GM19351 (cell line): ENCODE data around the gene RPH3AL.
"Not testable (repeated sequence)": the region's sequence is repeated elsewhere in the genome, so short reads cannot be mapped to it uniquely, and the experiment has no call there.

Experiments used
- ATAC-seq: cut with Tn5 transposase; IDR thresholded peaks from one replicate; pipeline ENCODE4 v1.9.1; 2021; ENCODE audit warnings: mild to moderate bottlenecking, moderate library complexity; ENCODE audit not compliant: unreplicated experiment

The RPH3AL gene

DNA sequence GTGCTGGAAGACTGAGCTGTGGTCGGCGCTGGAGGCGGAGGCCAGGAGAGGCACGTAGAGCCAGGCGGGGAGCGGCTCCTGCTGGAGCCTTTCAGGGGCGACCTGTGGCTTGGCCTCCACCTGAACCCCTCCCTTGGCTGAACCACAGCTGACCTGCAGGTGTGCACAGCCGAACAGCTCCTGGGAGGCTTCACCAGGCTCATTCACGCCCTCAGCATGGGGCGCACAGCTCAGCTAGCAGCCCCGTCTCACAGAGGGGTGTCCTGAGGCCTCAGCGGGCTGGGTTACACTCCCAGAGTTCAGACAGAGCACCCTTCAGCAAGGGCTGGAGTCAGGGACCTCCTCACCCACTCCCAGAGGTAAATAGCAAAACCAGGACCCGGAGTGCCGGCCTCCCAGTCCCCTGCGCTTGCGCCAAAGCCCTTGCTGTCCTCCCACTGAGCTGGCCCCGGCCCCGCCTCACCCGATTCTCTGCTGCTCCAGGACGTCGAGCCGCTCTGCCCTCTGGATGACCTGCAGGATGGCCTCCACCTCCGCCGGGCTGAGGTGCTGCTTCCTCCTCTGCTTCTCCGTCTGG lies 31.7 kb downstream of the RPH3AL start:
- no peak for ATAC-seq

DNA sequence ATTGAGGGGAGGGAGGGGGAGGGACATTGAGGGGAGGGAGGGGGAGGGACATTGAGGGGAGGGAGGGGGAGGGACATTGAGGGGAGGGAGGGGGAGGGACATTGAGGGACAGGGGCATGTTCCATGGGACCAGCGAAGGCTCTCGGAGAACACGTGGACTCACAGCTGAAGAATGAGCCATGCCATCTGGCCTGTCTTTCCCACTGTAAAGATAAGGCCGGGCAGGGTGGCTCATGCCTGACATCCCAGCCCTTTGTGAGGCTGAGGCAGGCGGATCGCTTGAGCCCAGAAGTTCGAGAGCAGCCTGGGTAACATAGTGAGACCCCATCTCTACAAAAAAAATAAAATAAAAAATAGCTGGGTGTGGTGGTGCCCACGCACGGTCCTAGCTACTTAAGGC lies 32.5 kb downstream of the RPH3AL start:
- ATAC-seq: no peak

DNA sequence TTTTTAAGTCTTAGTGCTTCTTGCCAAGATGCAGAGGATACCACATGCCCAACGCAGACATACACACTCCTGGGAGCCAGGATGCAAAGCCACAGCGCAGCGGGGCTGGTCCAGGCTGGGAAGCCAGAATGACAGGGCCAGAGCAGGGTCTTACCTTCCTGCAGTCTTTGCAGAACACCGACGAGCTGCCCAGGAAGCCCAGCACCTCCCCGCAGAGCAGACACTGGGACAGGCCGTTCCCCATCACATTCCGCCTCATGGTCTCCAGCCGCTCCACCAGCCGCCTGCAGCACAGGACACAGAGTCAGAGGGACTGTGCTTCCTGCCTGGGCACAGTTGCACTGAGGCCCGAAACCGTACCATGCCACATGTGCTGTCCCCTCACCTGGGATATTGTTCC lies 33.3 kb downstream of the RPH3AL start:
- ATAC-seq: no peak

DNA sequence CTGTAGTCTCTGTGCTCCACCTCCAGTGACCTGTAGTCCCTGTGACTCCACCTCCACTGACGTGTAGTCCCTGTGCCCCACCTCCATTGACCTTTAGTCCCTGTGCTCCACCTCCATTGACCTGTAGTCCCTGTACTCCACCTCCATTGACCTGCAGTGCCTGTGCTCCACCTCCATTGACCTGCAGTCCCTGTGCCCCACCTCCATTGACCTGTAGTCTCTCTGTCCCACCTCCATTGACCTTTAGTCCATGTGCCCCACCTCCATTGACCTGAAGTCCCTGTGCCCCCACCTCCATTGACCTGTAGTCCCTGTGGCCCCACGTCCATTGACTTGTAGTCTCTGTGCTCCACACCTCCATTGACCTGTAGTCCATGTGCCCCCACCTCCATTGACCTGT lies 35.5 kb downstream of the RPH3AL start:
- not testable (repeated sequence) for ATAC-seq

DNA sequence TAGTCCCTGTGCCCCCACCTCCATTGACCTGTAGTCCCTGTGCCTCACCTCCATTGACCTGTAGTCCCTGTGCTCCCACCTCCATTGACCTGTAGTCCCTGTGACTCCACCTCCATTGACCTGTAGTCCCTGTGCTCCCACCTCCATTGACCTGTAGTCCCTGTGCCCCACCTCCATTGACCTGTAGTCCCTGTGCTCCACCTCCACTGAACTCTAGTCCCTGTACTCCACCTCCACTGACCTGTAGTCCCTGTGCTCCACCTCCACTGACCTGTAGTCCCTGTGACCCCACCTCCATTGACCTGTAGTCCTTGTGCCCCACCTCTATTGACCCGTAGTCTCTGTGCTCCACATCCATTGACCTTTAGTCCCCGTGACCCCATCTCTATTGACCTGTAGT lies 37.2 kb downstream of the RPH3AL start:
- not testable (repeated sequence) for ATAC-seq

DNA sequence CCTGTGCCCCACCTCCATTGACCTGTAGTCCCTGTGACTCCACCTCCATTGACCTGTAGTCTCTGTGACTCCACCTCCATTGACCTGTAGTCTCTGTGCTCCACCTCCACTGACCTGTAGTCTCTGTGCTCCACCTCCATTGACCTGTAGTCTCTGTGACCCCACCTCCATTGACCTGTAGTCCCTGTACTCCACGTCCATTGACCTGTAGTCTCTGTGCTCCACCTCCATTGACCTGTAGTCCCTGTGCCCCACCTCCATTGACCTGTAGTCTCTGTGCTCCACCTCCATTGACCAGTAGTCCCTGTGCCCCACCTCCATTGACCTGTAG lies 38.0 kb downstream of the RPH3AL start:
- not testable (repeated sequence) for ATAC-seq

DNA sequence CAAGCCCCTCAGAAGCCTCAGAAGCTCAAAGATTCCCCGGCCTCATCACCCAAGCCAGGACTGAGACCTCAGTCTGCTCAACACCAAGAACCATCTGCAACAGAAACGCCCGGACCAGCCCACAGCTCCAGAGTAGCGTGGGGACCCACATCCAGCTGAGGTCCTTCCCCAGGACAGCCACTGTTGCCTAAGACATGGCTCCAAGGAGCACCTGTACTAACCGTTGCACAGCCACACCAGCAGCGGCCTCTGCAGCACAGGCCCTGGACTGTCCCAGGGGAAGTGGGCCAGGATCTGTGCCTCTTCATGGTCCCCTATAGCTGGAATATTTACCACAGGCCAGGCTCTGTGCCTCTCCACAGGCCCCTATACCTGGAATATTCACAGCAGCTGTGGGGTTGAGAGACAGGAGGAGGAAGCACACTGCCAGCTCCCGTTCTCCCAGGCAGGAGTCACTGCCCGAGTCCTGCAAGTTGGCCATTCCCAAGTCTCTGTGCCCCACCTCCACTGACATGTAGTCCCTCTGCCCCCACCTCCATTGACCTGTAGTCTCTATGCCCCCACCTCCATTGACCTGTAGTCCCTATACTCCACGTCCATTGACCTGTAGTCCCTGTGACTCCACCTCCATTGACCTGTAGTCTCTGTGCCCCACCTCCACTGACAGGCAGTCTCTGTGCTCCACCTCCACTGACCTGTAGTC lies 38.5 kb downstream of the RPH3AL start:
- no peak for ATAC-seq

DNA sequence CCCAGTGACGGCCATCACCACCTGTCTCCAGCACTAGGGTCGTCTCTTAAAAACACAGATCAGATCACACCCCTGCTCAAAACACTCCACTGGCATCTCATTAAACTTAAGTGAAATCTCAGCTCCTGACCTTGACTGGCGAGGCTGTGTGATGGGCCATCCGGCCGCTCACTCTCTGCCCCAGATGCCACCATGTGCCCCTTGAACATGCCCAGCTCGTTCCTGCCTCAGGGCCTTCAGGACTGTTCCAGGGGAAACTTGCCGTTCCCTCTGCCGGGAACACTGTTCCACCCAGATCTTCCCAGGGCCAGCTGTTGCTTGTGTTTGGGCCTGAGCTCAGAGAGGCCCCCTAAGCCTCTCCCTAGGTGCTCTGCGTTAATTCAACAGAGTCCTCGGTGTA lies 39.4 kb downstream of the RPH3AL start:
- ATAC-seq: no peak

DNA sequence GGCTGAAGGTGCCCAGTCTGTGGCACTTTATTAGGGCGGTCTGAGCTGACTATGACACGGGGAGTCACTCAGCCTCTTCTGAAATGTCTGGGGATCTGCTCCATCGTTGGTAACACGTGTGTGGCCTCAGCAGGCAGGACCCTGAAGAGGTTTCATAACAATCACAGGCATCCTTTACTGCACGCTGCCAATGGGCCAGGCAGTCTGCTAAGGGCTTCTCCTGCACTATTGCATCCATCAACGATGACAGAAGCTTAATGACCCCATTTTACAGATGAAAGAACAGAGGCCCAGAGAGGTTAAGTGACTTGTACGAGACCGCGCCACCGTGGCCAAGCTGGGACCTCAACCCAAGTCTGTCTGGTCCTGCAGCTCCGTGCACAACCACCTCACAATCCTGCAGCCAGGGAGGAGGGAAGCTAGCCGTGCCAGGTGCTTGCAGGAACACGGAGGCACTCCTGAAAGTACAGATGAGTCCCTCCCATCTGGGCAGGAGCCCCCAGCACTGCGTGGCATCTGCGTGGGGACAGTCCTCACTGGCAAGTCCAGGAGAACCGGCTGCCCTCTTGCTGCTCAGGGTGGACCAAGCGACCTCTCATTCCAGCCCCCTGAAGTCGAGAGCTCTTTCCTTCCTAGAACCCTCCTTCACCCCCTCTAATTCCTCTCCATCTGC lies 40.0 kb downstream of the RPH3AL start:
- ATAC-seq: no peak

DNA sequence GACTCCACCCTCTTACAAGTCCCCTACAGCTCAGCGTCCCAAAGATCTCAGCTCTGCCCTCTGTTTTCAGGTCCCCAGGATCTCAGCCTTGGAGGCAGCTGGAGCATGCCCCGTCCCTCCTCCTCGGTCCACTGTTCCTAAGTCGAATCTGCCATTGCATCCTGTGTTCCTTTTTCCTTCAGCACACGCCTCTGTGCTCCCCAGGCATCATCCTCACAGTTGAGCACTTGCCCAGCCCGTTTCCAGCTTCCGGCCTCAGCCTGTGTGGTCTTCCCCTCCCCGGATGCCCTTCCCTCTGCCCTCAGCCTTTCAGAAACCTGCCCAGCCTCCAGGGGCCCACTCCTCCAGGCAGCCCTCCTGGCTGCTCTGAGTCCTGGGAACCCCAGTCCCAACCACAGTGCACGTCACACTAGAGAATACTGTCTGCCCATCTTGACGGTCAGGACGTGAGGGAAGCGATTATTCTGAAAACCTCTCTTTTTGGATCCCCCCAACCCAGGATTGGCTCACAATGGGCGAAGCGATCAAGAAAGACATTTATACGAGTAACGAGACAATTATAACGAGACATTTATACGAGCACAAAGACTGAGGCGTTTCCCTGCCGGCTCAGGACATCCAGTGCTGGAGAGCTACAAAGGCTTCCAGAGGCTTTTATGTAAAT lies 41.4 kb downstream of the RPH3AL start:
- no peak for ATAC-seq

DNA sequence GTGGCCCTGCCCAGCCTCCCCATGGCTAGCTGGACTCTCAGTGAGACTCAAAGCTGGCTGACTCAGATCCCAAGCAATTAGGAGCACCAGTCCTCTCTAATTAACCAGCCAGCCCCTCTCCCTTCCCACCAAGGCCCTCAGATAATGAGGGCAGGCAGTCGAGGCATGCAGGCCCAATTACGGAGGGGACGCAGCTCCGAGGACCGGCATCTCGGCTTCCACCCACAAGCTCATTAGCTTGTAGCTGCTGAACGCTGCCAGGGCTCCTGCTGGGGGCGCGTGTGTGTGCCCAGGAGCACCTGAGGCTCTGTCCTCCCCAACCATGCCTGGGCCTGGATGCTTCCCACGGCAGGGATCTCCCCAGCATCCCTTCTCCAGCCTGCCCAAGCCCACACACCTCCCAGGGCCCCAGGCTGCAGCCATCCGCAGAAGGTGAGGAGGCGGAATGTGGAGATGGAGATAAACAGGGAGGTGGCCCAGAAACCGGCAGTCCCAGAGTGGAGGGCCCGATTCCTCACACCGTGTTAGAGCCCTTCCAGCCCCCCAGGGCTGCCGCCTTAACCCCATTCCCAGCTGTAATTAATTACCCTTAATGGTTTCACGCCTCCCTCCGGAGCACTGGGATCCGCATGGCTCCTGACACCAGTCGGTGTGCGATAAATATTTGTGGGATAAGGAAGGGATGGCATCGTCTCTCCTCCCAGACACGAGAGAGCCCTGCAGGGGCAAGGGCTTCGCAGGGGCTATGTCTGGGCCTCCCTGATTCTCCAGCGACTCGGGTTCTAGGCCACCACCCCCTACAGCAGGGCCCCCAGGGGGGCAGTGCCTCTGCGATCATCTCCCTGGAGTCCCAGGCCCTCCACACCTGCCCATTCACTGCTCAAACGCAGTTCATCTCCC lies 42.2 kb downstream of the RPH3AL start:
- ATAC-seq: no peak

DNA sequence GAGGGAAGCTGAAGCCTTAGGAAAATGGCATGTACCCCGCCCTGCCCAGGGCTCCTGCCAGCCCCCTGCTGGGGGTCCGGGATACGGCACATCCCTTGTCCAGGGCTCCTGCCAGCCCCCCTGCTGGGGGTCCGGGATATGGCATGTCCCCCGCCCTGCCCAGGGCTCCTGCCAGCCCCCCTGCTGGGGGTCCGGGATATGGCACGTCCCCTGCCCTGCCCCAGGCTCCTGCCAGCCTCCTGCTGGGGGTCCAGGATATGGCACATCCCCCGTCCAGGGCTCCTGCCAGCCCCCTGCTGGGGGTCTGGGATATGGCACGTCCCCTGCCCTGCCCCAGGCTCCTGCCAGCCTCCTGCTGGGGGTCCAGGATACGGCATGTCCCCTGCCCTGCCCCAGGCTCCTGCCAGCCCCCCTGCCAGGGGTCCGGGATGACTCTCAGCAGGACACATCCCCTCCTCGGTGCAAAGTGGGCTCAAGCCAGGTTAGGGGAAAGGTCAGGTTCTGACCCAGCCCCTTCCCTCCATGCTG lies 43.2 kb downstream of the RPH3AL start:
- ATAC-seq: no peak

DNA sequence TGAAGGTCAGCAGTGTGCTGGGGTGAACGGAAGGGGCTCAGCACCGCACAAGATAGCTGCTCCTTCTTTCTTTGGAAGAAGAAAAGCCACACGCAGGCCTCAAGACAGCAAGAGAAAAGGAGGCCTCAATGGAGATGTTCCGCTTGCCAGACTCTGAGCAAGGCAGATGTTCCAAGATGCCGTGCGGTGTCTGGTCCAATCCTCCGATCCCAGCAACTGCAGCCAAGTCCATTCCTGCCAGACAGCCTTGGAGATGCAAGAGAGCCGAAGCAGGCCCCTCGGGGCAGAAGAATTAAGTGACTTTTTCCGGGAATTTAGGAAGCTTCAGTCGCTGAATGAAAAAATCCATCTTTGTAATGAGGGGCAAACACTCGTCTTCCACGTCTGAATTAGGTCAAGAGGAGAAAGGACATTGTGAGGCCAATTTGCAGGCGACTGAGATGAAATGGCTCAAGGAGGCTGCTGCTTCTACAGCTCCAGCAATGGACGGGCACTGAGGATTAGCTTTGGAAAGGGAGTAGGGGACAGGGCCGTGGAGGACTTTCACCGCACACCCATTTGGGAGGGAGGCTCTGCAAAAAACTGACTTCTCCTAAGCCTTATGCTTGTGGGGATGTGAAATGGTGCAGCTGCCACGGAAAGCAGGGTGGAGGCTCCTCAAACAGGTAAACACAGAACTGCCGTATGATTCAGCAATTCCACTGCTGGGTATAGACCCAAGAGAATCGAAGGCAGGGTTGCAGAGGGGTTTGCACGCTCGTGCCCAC lies 44.7 kb downstream of the RPH3AL start:
- no peak for ATAC-seq

DNA sequence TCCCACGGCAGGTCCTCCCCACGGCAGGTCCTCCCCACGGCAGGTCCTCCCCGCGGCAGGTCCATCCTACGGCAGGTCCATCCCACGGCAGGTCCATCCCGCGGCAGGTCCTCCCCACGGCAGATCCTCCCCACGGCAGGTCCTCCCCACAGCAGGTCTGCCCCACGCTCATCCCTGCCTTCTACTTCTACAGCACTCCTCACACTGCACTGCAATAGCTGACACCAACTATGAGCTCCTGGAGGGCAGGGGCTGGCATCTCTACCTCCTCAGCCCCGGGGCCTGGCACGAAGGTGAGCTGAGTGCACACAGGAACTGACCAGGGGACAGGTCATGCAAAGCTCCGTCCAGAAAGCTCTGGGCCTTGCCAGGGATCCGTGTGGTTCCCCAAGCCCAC lies 45.3 kb downstream of the RPH3AL start:
- no peak for ATAC-seq

DNA sequence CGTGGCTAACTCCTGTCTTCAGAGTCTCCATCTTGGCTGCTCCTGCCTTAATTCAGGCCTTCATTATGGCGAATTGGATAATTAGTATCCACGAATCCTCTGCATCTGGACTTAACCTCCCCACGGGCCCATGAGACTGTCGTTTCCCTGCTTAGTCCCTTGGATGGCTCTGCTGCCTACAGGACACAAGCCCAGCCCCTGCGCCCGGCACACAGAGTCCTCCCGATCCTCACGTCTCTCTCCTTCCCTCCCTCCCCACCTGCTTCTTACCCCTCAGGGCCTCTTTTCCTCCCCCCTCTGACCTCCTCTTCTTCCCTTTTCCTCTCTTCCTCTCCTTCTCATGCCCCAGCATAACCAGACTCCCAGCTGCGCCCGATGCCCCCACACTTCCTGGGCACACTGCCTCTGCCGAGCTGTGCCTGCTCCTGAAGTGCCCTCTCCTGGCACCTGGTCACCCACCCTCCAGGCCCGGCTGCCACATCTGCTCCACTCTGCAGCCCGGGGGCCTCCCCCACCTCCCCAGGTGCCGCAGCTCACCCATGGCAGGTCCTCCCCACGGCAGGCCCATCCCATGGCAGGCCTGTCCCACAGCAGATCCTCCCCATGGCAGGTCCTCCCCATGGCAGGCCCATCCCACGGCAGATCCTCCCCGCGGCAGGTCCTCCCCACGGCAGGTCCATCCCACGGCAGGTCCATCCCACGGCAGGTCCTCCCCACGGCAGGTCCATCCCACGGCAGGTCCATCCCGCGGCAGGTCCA lies 45.9 kb downstream of the RPH3AL start:
- ATAC-seq: no peak

DNA sequence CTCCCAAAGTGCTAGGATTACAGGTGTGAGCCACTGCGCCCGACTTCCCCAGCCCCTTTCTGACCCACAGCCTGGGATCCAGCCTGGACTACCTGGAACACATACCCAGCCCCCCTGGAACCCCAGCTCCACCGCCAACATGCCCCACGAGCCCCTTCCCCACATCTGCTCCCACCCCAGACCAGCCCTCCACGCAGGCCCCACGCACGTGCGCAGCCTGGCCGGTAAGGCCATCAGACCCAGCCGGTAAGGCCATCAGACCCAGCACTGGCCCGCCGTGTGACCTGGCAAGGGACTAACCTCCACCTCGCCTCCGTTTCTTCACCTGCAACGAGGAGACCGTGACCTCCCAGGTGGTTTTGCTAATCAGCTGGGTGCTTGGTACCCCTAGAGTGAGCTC lies 46.5 kb downstream of the RPH3AL start:
- no peak for ATAC-seq

DNA sequence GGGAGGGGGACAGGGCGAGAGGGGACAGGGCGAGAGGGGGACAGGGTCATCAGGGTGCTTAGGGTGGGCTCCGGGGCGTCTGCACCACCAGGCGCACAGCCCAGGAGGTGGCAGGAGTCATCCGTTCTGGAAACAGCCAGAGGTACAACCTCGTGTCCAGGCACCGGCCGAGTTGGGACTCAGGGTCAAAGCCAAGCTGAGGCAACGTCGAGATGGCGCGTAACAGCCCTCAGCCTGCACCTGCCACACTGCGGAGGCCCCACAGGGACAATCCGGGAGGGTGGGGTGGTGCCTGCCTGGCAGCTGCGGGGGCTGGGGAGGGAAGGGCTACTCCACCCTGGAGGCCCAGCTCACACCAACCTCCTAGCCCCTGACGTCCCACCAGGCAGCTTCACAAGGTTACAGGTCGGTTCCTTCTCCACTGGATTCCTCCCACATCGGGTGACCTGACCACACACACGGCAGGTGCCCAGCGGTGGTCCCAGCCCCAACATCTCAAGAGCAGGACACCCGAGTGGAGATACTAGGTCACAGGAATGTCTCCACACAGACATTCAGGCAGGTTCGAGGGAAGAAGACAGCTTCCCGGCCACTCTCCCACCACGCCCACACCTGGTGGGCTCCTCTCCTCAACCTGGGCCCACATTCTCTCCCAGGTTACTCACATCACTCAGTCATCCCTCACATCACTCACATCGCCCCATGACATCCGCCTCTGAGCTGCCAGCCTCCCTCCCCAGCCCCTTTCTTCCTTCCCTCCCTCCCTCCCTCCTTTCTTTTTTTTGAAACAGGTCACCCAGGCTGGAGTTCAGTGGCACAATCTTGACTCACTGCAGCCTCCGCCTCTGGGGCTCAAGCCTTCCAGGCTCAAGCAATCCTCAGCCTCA lies 47.3 kb downstream of the RPH3AL start:
- no peak for ATAC-seq

DNA sequence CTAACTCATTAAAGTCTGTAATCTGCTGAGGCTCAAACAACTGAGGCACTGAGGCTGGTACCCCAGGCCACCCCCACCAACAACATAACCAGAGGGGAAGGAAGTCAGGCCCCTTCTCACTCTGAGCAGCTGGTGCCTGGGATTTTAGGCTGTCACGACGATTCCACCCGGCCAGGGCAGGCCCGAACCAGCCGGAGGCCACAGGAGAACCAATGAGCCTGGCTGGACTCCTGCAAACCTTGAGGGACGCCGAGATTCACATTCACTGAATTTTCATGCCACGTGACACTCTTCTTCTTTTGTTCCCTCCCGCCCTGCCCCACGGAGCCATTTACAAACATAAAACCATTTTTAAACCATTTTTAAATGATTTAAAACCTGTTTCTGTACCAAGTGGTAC lies 48.1 kb downstream of the RPH3AL start:
- ATAC-seq: no peak
